ENCODE measurements around the gene LSS. TPM values are rescaled to one million over a fixed set of nuclear protein-coding genes. Genes with fewer than 3 reads are reported as not detected.

LSS gene
- total RNA-seq, 1 donor from 2014 or later, result 15.8 TPM

DNA sequence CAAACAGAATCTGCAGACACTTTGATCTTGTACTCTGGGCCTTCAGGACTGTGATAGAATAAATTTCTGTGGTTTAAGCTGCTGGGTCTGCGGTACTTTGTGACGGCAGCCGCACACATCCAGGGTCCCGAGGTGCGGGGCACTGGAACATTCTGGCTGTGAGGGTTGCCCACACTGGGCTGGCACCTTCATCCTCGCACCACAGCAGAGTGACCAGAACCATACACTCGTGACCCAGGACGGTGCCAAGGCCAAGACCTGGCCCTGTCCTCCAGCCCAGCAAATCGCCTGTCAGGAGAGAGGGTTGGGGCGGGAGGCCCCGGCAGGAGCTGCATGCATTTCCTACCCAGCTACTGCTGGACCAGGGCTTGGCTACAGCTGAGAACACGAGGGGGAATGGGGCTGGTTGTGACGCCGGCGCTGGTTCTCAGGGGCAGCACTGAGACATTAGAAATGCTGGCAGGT is 70.6 kb downstream of the LSS start:
- Mint-ChIP-seq H3K4me1 (ENCODE audit: low read depth) (no peaks in the 10 kb centered on the region), H3K36me3 (ENCODE audit: low read depth) (peaks cover 3% of the 10 kb centered on the region), H3K27me3 (ENCODE audit: insufficient read depth) (no peaks in the 10 kb centered on the region), H3K4me3 (no peak overlapping the region), H3K9me3 (no peaks in the 10 kb centered on the region), H3K27ac (no peak overlapping the region)
- intact Hi-C loops (cut with micrococcal nuclease), result no loop called here
- DNase-seq (ENCODE audit: low spot score), result no peak

- Mint-ChIP-seq H3K27me3 (ENCODE audit: insufficient read depth) (no peaks in the 10 kb centered on the region), H3K4me1 (ENCODE audit: low read depth) (no peaks in the 10 kb centered on the region), H3K27ac (no peak overlapping the region), H3K36me3 (ENCODE audit: low read depth) (no peaks in the 10 kb centered on the region), H3K9me3 (no peaks in the 10 kb centered on the region), H3K4me3 (no peak overlapping the region)
- DNase-seq (ENCODE audit: low spot score), result no peak
- intact Hi-C loops (cut with micrococcal nuclease), result no loop called here
Observed at GRCh38 chr21:46157396-46157986, 71.1 kb downstream of the LSS start.

GRCh38 chr21:46156678-46157077 is 71.9 kb downstream of the LSS start:
- intact Hi-C loops (cut with micrococcal nuclease), result no loop called here
- Mint-ChIP-seq H3K36me3 (ENCODE audit: low read depth) (no peaks in the 10 kb centered on the region), H3K9me3 (no peaks in the 10 kb centered on the region), H3K4me3 (no peak overlapping the region), H3K27me3 (ENCODE audit: insufficient read depth) (no peaks in the 10 kb centered on the region), H3K4me1 (ENCODE audit: low read depth) (no peaks in the 10 kb centered on the region), H3K27ac (no peak overlapping the region)
- DNase-seq (ENCODE audit: low spot score), result no peak

GRCh38 chr21:46156378-46156645 is 72.3 kb downstream of the LSS start:
- Mint-ChIP-seq H3K36me3 (ENCODE audit: low read depth) (no peaks in the 10 kb centered on the region), H3K27me3 (ENCODE audit: insufficient read depth) (no peaks in the 10 kb centered on the region), H3K4me1 (ENCODE audit: low read depth) (no peaks in the 10 kb centered on the region), H3K4me3 (no peak overlapping the region), H3K27ac (no peak overlapping the region), H3K9me3 (no peaks in the 10 kb centered on the region)
- intact Hi-C loops (cut with micrococcal nuclease), result no loop called here
- no peak for DNase-seq (ENCODE audit: low spot score)

DNA sequence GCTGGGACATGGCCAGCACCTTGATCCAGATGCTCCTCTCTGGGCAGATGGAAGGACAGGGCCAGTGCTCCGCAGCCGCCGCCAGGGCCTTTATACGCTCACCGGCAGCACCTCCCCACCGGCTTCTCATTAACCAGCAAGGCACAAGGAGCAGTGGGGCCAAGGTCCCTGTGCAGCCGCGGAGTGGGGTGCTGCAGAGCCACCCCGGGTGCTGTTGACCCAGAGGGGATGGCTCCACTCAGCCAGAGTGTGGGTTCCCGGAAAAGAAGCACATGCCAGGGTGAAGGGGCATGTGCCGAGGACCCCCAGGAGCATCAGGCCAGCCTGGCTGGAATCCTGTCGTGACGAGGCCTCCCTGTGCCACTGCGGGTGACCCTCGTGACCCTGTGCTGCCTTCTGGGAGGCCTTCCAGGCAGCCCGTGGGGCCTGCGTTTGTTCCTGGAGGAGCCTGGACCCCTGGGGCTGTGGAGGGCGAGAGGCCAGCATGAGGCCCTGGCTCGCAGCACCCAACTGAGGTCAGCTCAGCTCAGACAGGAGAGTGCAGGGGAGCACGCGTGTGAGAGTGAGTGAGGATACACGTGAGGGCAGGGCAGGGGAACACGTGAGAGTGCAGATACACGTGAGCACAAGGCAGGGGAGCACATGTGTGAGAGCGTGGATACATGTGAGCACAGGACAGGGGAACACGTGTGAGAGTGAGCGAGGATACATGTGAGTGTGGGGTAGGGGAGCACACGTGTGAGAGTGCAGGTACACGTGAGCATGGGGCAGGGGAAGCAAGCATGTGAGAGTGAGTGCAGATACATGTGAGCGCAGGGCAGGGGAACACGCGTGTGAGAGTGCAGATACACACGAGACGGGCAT is 72.8 kb downstream of the LSS start, which contains the start of gene FTCD:
Gene FTCD, minus strand, starts transcription at position 66 of the 864 bp plus-strand sequence. Its CDS starts 56 bp downstream, at position 10.
- Mint-ChIP-seq H3K4me3 (no peak within 1 kb of the TSS), H3K4me1 (ENCODE audit: low read depth) (no peaks in the 10 kb centered on the region), H3K36me3 (ENCODE audit: low read depth) (no peaks in the 10 kb centered on the region), H3K9me3 (no peaks in the 10 kb centered on the region), H3K27me3 (ENCODE audit: insufficient read depth) (no peaks in the 10 kb centered on the region), H3K27ac (no peak within 1 kb of the TSS)
- no peak for DNase-seq (ENCODE audit: low spot score)
- intact Hi-C loops (cut with micrococcal nuclease), result no loop called here

- H3K9me3 Mint-ChIP-seq, result no peaks in the 10 kb centered on the region
- no peak for DNase-seq (ENCODE audit: low spot score)
- H3K4me3 Mint-ChIP-seq, result no peak overlapping the region
- no peaks in the 10 kb centered on the region for H3K4me1 Mint-ChIP-seq (ENCODE audit: low read depth)
- H3K27ac Mint-ChIP-seq, result no peak overlapping the region
- no peaks in the 10 kb centered on the region for H3K27me3 Mint-ChIP-seq (ENCODE audit: insufficient read depth)
- H3K36me3 Mint-ChIP-seq (ENCODE audit: low read depth), result no peaks in the 10 kb centered on the region
- intact Hi-C loops (cut with micrococcal nuclease), result no loop called here
Observed at GRCh38 chr21:46154955-46155513, 73.5 kb downstream of the LSS start.

GRCh38 chr21:46154155-46154954 is 74.2 kb downstream of the LSS start:
- H3K36me3 Mint-ChIP-seq (ENCODE audit: low read depth), result no peaks in the 10 kb centered on the region
- DNase-seq (ENCODE audit: low spot score), result no peak
- intact Hi-C loops (cut with micrococcal nuclease), result no loop called here
- no peak overlapping the region for H3K4me3 Mint-ChIP-seq
- H3K27ac Mint-ChIP-seq, result no peak overlapping the region
- no peaks in the 10 kb centered on the region for H3K27me3 Mint-ChIP-seq (ENCODE audit: insufficient read depth)
- no peaks in the 10 kb centered on the region for H3K4me1 Mint-ChIP-seq (ENCODE audit: low read depth)
- no peaks in the 10 kb centered on the region for H3K9me3 Mint-ChIP-seq

DNA sequence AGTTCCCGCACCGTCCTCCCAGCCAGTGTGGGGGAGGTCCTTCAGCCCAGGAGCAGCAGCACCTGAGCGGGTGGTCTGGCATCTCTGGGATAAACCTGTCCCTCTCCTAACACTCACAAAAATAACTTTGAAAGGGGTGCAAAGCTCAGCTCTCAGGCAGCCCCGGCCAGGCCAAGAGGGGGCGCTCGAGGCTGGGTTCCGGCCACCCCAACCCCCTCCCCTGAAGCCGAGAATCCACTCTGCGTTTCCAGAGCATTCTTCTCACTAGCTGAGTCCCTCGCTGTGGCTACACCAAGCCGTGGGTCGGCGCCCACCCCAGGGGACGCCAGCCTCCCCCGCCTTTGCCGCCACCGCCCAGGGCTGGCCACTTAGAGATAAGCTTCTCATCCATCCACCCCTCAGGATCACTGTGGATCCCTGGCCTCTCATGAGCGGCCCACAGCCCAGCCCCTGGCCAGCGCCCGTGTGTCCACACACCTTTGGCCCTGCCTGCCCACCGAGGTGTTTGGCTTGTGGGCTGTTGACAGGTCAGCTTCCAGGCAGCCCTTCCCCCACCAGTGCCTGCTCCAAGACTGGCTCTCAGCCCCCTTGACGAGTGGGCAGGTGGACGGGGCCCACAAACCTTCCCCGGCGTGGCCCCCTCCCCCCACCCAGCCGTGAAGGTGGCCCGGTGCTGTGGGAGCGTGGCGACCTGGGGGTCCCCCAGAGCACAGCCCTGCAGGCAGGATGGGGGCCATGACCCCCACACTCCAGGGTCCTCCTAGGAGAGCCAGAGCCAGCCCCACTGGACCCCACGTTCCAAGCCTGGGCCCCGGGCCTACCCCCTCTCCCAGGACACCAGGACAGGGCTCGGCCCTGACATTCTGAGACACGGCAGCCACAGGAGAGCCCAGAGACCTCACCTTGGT is 75.1 kb downstream of the LSS start:
- Mint-ChIP-seq H3K27ac (no peak overlapping the region), H3K27me3 (ENCODE audit: insufficient read depth) (no peaks in the 10 kb centered on the region), H3K36me3 (ENCODE audit: low read depth) (no peaks in the 10 kb centered on the region), H3K4me1 (ENCODE audit: low read depth) (no peaks in the 10 kb centered on the region), H3K9me3 (no peaks in the 10 kb centered on the region), H3K4me3 (no peak overlapping the region)
- DNase-seq (ENCODE audit: low spot score), result peak; percentile 27
- intact Hi-C loops (cut with micrococcal nuclease), result no loop called here

GRCh38 chr21:46152927-46153246 is 75.7 kb downstream of the LSS start:
- H3K27me3 Mint-ChIP-seq (ENCODE audit: insufficient read depth), result no peaks in the 10 kb centered on the region
- no peak overlapping the region for H3K4me3 Mint-ChIP-seq
- no peaks in the 10 kb centered on the region for H3K4me1 Mint-ChIP-seq (ENCODE audit: low read depth)
- no peak overlapping the region for H3K27ac Mint-ChIP-seq
- DNase-seq (ENCODE audit: low spot score), result no peak
- no peaks in the 10 kb centered on the region for H3K9me3 Mint-ChIP-seq
- H3K36me3 Mint-ChIP-seq (ENCODE audit: low read depth), result no peaks in the 10 kb centered on the region
- intact Hi-C loops (cut with micrococcal nuclease), result no loop called here

DNA sequence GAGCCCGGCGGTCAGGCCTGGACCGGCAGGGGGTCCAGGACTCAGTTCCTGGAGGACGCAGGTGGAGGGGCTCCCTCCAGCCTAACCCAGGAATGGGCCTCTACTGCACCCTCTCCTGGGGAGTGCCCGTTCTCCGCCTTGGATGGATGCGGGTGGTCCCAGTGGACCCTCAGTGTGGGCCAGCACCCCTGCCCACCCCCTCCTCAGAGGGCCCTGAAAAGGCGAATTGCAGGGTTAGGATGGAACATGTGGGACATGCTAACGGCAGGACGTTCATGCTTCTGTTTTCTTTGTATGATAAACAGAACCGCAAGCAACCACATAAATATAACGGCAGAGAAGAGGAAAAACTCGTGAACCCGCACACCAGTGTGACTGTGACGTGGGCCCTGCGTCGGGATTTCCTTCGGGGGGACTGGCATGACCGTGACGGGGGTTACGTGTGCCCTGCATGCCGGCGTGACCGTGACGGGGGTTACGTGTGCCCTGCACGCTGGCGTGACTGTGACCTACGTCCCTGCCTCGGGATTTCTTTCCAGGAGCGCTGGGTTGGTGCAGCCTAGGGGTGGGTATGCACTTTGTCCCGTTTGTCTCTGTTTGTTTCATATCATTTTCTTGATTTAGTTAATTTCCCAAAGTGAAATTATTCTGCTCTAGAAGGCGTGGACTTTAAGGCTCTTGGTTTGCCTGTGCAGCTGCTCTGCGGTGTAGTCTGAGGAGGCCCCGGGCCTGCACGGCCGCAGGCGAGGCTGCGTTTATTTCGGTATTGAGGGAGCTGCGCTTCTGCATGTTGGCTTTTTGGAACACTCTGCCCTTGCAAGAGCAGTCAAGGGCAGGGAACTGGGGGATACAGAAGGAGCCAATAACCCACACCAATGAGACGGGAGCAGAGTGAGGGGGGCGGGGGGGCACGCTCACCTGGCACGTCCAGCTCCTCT is 76.3 kb downstream of the LSS start:
- no peak overlapping the region for H3K4me3 Mint-ChIP-seq
- H3K27me3 Mint-ChIP-seq (ENCODE audit: insufficient read depth), result no peaks in the 10 kb centered on the region
- no peaks in the 10 kb centered on the region for H3K36me3 Mint-ChIP-seq (ENCODE audit: low read depth)
- no peak for DNase-seq (ENCODE audit: low spot score)
- intact Hi-C loops (cut with micrococcal nuclease), result no loop called here
- H3K4me1 Mint-ChIP-seq (ENCODE audit: low read depth), result no peaks in the 10 kb centered on the region
- H3K9me3 Mint-ChIP-seq, result no peaks in the 10 kb centered on the region
- H3K27ac Mint-ChIP-seq, result no peak overlapping the region

DNA sequence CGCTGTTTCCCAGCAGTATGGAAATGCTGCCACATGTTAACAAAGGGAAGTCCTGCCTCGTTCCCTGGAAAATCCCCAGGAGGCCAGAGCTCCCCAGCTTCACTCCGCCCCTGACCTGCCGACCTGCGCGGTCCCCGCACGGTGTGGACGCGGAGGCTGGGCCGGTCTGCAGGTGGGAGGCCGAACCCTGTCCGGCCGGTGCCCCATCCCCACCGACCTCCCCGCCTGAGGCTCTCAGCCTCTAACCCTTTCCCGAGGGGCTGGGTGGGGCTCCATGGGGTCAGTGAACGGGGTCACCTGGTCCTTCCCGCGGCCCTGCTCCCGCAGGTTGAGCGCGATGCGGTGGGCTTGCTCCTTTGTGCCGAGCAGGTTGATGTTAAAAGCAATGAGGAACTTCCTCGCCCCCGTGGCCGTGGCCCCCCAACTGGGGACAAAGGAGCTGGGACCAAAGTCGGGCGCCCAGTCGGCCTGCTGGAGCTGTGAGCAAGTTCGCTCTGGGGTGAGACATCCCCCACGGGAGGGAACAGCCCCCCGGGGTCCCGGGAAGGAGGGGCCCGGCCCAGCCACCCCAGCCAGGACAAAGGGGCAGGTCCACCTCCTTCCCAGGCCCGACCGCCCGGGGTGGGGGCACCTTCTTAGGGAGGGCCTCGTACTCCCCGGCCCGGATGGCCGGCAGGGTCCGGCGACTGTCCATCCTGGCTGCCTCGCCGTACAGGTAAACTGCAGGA is 77.1 kb downstream of the LSS start:
- intact Hi-C loops (cut with micrococcal nuclease), result no loop called here
- H3K9me3 Mint-ChIP-seq, result no peaks in the 10 kb centered on the region
- H3K4me1 Mint-ChIP-seq (ENCODE audit: low read depth), result no peaks in the 10 kb centered on the region
- no peak overlapping the region for H3K4me3 Mint-ChIP-seq
- no peak overlapping the region for H3K27ac Mint-ChIP-seq
- no peak for DNase-seq (ENCODE audit: low spot score)
- no peaks in the 10 kb centered on the region for H3K27me3 Mint-ChIP-seq (ENCODE audit: insufficient read depth)
- no peaks in the 10 kb centered on the region for H3K36me3 Mint-ChIP-seq (ENCODE audit: low read depth)

Measured in activated T-helper 1 cell treated with anti-CD3 and anti-CD28 coated beads, Interleukin-12 subunit alpha, Interleukin-12 subunit beta, Interleukin-2, Interleukin-4 antibody, amounts not matched to agents 30 ng/mL and 10 ng/mL and 1 ng/mL, durations not matched to agents 14 hours and 24 hours and 36 hours (primary cell).